ENCODE results near the gene POLR2I. TPM values are rescaled to one million over a fixed set of nuclear protein-coding genes. Genes with fewer than 3 reads are reported as not detected.

The POLR2I gene
- total and polyA plus RNA-seq, 2 donors (not counting 3 experiments of a cell fraction or from before 2014, with no cell fraction given): 53.0 to 64.8 TPM

DNA sequence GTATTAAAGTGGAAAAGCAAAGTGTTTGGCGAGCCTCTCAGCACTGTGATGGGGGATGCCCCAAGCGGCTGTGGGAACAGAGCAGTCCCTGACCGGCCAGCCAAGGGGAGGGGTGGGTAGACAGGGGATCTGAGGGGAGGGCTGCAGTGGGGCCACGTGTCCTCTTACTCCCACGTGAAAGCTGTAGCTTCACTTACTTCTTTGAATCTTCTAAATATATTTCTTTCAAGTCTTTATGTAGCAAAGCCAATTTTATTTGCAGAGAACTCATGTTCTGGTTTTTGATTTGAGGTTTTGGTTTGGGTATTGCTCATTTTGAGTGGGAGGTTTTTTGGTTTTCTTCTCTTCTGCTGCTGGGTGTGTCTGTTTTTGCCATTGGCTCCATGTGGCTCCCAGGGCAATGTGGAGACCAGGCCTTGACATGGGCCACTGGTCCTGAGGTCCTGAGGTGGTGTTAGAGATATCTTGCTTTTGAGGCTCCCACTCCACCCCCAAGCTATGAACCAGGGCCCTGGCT, 21.5 kb downstream of the POLR2I start:
- no peak overlapping the region for H3K4me2 ChIP-seq (ENCODE audit: insufficient read depth, low read length)
- peaks cover 3 to 5% of the 10 kb centered on the region in 2 experiments for H3K36me3 ChIP-seq (ENCODE audit: control insufficient read depth in 2 of 2, extremely low read depth in 1 of 2, insufficient read depth in 2 of 2, low read length in 2 of 2)
- H3K79me2 ChIP-seq (ENCODE audit: control insufficient read depth, insufficient read depth, low read length): no peaks in the 10 kb centered on the region
- H3K27me3 ChIP-seq (ENCODE audit: control insufficient read depth in 2 of 2, insufficient read depth in 2 of 2, low read length in 2 of 2): no peaks in the 10 kb centered on the region
- dilution Hi-C loops (cut with MboI; ENCODE audit: extremely low pct_ligation_motif_present, low sequenced_read_pairs): no loop called here
- H3K4me3 ChIP-seq (replicated peaks in 1 of 3; ENCODE audit: insufficient read depth in 1 of 3, low read depth in 1 of 3, low read length in 3 of 3): no peak overlapping the region
- intact Hi-C loops (cut with micrococcal nuclease): no loop called here
- DNase-seq (ENCODE audit: low read depth, low spot score) (no peak), FAIRE-seq (no peak)
- H4K20me1 ChIP-seq (replicated peaks; ENCODE audit: control insufficient read depth, extremely low read depth, insufficient read depth, low read length): no peaks in the 10 kb centered on the region
- H3K4me1 ChIP-seq (ENCODE audit: control insufficient read depth, extremely low read depth, insufficient read depth, low read length): no peaks in the 10 kb centered on the region
- H3K9me3 ChIP-seq (replicated peaks; ENCODE audit: control insufficient read depth, insufficient read depth, low read length): no peaks in the 10 kb centered on the region
- no peaks in the 10 kb centered on the region for H3K9me1 ChIP-seq (replicated peaks; ENCODE audit: control insufficient read depth, extremely low read depth, insufficient read depth, low read length)
- POLR2A ChIA-PET: no interaction called here
- no peak overlapping the region for H3K9ac ChIP-seq (replicated peaks; ENCODE audit: extremely low read depth, insufficient read depth, low read length)
- H3K27ac ChIP-seq (ENCODE audit: insufficient read depth, low read depth, low read length): no peak overlapping the region
- TF ChIP-seq, protein P1, sequence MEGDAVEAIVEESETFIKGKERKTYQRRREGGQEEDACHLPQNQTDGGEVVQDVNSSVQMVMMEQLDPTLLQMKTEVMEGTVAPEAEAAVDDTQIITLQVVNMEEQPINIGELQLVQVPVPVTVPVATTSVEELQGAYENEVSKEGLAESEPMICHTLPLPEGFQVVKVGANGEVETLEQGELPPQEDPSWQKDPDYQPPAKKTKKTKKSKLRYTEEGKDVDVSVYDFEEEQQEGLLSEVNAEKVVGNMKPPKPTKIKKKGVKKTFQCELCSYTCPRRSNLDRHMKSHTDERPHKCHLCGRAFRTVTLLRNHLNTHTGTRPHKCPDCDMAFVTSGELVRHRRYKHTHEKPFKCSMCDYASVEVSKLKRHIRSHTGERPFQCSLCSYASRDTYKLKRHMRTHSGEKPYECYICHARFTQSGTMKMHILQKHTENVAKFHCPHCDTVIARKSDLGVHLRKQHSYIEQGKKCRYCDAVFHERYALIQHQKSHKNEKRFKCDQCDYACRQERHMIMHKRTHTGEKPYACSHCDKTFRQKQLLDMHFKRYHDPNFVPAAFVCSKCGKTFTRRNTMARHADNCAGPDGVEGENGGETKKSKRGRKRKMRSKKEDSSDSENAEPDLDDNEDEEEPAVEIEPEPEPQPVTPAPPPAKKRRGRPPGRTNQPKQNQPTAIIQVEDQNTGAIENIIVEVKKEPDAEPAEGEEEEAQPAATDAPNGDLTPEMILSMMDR (IDR thresholded peaks at IDR 0.05; ENCODE audit: extremely low read depth in 1 of 2, insufficient read depth in 1 of 2, low read depth in 1 of 2, low read length in 2 of 2): no peak
- no peak for TF ChIP-seq EZH2 (IDR thresholded peaks at IDR 0.05; ENCODE audit: borderline replicate concordance, low read depth, low read length, severe bottlenecking)
- TF ChIP-seq MAX (IDR thresholded peaks at IDR 0.05; ENCODE audit: insufficient read depth, insufficient read length): no peak
- TF ChIP-seq FOS (IDR thresholded peaks at IDR 0.05; ENCODE audit: borderline replicate concordance, insufficient read depth, low read length): no peak
- TF ChIP-seq POLR2A (IDR thresholded peaks at IDR 0.05; ENCODE audit: low read depth, low read length): no peak
- TF ChIP-seq GATA2 (IDR thresholded peaks at IDR 0.05; ENCODE audit: insufficient read depth, insufficient read length, low read depth, low read length): no peak
- TF ChIP-seq JUN (IDR thresholded peaks at IDR 0.05; ENCODE audit: borderline replicate concordance, insufficient read depth, insufficient read length, low read depth): no peak
- no peak for TF ChIP-seq MYC (IDR thresholded peaks at IDR 0.05; ENCODE audit: low read depth, low read length)
- no peak for TF ChIP-seq POLR2AphosphoS5 (IDR thresholded peaks at IDR 0.05; ENCODE audit: insufficient read depth, low read depth, low read length)
- no peak overlapping the region for H2AFZ ChIP-seq (ENCODE audit: low read depth, low read length)
- CTCF ChIA-PET: no interaction called here
- BruUV-seq (replicated peaks): no TSS peak
